ENCODE data around the gene MYBBP1A.

DNA sequence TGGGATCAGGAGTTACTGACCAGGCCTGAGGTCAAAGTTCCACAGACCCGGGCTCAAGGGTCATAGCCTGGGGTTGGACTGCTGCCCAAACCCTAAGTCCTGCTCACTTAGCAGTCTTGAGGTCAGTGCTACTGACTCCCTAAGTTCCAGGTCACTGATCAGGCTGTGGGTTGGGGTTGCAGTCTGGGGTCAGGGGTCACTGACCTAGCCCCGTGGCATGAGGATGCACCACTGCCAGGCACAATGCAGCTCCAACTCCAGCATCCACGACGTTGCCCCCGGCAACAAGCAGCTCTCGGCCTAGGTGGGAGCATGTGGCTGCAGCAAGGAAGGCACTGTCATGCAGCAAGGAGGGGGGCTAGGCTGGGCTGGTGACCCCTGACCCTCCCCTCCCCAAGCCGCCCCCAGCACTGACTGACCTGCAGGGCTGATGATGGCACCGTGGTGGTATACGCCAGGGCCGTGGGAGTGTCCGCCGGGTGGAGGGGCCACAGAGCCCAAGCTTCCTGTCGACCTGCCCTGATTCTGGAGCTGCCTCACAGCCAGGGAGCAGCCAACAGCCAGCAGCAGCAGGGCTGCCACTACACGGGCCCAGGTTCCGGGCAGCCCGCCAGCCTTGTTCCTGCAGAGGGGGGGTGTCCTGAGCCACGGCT is 4.1 kb upstream of the MYBBP1A start:
- TF ChIP-seq, protein P1, sequence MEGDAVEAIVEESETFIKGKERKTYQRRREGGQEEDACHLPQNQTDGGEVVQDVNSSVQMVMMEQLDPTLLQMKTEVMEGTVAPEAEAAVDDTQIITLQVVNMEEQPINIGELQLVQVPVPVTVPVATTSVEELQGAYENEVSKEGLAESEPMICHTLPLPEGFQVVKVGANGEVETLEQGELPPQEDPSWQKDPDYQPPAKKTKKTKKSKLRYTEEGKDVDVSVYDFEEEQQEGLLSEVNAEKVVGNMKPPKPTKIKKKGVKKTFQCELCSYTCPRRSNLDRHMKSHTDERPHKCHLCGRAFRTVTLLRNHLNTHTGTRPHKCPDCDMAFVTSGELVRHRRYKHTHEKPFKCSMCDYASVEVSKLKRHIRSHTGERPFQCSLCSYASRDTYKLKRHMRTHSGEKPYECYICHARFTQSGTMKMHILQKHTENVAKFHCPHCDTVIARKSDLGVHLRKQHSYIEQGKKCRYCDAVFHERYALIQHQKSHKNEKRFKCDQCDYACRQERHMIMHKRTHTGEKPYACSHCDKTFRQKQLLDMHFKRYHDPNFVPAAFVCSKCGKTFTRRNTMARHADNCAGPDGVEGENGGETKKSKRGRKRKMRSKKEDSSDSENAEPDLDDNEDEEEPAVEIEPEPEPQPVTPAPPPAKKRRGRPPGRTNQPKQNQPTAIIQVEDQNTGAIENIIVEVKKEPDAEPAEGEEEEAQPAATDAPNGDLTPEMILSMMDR (IDR thresholded peaks at IDR 0.05 in 8 of 11, conservative IDR thresholded peaks at IDR 0.05 in 3 of 11) = no peak
- TF ChIP-seq POLR2AphosphoS5 (IDR thresholded peaks at IDR 0.05) (no peak), POLR2A (IDR thresholded peaks at IDR 0.05) (no peak)
